GM12891 (cell line): ENCODE results near the gene FBXO24.

Source experiments
- POLR2A ChIP-seq: IDR thresholded peaks from 2 replicates; pipeline ENCODE4 v1.6.1; 2011; ENCODE audit warnings: low read depth, low read length, control low read depth
- POLR2AphosphoS5 ChIP-seq: IDR thresholded peaks from 2 replicates; pipeline ENCODE4 v1.6.1; 2011; ENCODE audit warnings: low read depth, low read length, control low read depth
- POU2F2 ChIP-seq: IDR thresholded peaks from 2 replicates; pipeline ENCODE4 v1.6.1; 2011; ENCODE audit warnings: low read depth, mild to moderate bottlenecking, control low read depth, low read length, moderate library complexity

DNA sequence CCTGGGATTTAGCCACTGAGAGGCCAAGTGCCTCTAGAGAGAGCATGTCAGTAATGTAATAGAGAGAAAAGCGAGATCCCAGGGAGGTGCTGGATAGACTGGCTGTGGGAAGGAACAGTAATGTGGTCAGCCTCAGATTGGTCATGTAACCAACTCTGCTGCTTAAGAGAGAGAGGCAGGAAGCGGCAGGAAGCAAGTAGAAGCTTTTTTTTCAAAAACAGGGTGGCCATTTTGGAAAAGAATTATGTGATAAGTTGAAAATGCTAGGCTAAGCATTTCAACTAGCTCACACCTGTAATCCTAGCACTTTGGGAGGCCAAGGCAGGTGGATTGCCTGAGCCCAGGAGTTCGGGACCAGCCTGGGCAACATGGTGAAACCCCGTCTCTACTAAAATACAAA is 12.3 kb downstream of the FBXO24 start:
- no peak for TF ChIP-seq POLR2A
- no peak for TF ChIP-seq POU2F2
- TF ChIP-seq POLR2AphosphoS5, result no peak
